ENCODE measurements around the gene NFAM1.

GRCh38 chr22:42470366-42471082 is 38.3 kb upstream of the NFAM1 start:
- no peak for TF ChIP-seq CTCF (conservative IDR thresholded peaks at IDR 0.05 in 1 of 2, IDR thresholded peaks at IDR 0.05 in 1 of 2; ENCODE audit: extremely low read depth in 1 of 2, insufficient read depth in 1 of 2, low read depth in 1 of 2, low read length in 2 of 2)
- TF ChIP-seq EZH2 (IDR thresholded peaks at IDR 0.05; ENCODE audit: borderline replicate concordance, low read length) = no peak

Measured in mammary epithelial cell (primary cell).